ENCODE measurements around the gene ANKRD60.

ANKRD60 gene

DNA sequence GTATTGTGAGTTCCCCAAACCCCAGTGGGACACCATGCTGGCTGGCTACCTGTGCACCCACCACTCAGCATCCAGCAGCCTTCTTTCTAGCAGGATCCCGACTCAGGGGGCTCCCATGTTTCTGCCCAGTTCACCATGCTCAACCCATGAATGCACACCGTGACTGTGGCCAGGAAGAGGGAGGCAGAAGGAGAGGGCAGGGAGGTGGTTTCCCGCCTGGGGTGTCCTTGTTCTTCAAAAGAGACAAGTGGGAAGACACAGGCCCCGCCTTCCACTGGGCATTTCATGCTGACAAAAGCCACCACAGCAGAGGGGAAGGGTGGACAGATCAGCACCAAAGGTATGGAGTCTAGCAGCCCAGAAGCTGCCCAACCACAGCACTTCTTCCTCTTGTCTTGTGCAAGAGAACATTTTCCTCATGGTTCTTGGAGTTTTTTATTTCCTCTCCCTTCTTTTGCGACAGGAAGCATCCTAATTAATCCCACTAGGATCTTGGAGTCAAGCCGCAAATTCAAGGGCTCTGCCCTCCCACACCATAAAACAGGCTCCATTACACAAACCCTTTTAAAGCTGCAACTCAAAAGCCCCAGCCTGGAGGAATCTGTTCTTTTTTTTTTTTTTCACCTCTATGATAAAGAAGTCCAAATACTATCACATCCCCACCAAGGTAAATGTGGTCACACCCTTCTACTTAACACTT, 13.5 kb upstream of the ANKRD60 start:
- no peak for TF ChIP-seq CEBPB (IDR thresholded peaks at IDR 0.05)
- TF ChIP-seq FOXM1 (IDR thresholded peaks at IDR 0.05; ENCODE audit: borderline replicate concordance, low read depth) = no peak
- no peak for TF ChIP-seq ZBTB7A (IDR thresholded peaks at IDR 0.05; ENCODE audit: low read depth)
- no peak for TF ChIP-seq TAF1 (IDR thresholded peaks at IDR 0.05; ENCODE audit: low read depth)
- TF ChIP-seq, protein P1, sequence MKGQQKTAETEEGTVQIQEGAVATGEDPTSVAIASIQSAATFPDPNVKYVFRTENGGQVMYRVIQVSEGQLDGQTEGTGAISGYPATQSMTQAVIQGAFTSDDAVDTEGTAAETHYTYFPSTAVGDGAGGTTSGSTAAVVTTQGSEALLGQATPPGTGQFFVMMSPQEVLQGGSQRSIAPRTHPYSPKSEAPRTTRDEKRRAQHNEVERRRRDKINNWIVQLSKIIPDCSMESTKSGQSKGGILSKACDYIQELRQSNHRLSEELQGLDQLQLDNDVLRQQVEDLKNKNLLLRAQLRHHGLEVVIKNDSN (IDR thresholded peaks at IDR 0.05) = no peak

DNA sequence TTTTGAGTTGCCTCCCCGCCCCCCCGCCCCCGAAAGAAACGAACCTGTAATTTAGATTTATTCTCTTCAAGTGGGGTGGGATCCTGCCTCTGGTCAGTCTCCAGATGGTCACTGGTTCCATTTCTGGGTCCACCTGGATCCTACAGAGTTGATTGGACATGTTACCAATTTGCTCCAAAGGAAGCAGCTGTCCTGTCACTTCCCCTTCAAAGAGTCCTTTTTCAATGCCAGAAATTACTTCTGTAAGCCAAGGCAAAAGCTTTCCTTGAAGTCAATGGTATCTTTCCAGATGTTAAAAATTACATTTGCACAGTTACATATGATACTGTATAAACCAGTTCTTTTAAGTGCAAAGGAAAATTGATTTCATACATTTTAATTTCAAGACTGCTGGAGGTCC, 12.0 kb upstream of the ANKRD60 start:
- TF ChIP-seq YY1 (IDR thresholded peaks at IDR 0.05; ENCODE audit: low read depth) = no peak
- no peak for TF ChIP-seq ZBTB7A (IDR thresholded peaks at IDR 0.05; ENCODE audit: low read depth)
- TF ChIP-seq CREB1 (IDR thresholded peaks at IDR 0.05; ENCODE audit: low read depth) = no peak
- no peak for TF ChIP-seq TEAD4 (IDR thresholded peaks at IDR 0.05)
- TF ChIP-seq TAF1 (IDR thresholded peaks at IDR 0.05; ENCODE audit: low read depth) = no peak
- TF ChIP-seq, protein P1 (IDR thresholded peaks at IDR 0.05) = no peak
- TF ChIP-seq EGR1 (IDR thresholded peaks at IDR 0.05) = no peak
- no peak for TF ChIP-seq TCF12 (IDR thresholded peaks at IDR 0.05; ENCODE audit: low read depth)
- TF ChIP-seq, protein P2, sequence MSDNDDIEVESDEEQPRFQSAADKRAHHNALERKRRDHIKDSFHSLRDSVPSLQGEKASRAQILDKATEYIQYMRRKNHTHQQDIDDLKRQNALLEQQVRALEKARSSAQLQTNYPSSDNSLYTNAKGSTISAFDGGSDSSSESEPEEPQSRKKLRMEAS (IDR thresholded peaks at IDR 0.05) = no peak
- TF ChIP-seq EP300 (IDR thresholded peaks at IDR 0.05; ENCODE audit: borderline replicate concordance) = no peak

- TF ChIP-seq REST (IDR thresholded peaks at IDR 0.05; ENCODE audit: low read depth) = no peak
- no peak for TF ChIP-seq ZBTB7A (IDR thresholded peaks at IDR 0.05; ENCODE audit: low read depth)
- no peak for TF ChIP-seq TEAD4 (IDR thresholded peaks at IDR 0.05)
- TF ChIP-seq, protein P1 (IDR thresholded peaks at IDR 0.05) = no peak
- TF ChIP-seq, protein P2 (IDR thresholded peaks at IDR 0.05) = no peak
- no peak for TF ChIP-seq CREB1 (IDR thresholded peaks at IDR 0.05; ENCODE audit: low read depth)
- TF ChIP-seq CEBPB (IDR thresholded peaks at IDR 0.05) = no peak
- TF ChIP-seq EGR1 (IDR thresholded peaks at IDR 0.05) = no peak
- TF ChIP-seq FOXM1 (IDR thresholded peaks at IDR 0.05; ENCODE audit: borderline replicate concordance, low read depth) = no peak
- no peak for TF ChIP-seq RAD21 (IDR thresholded peaks at IDR 0.05; ENCODE audit: low read depth)
- TF ChIP-seq EP300 (IDR thresholded peaks at IDR 0.05; ENCODE audit: borderline replicate concordance) = no peak
- TF ChIP-seq YY1 (IDR thresholded peaks at IDR 0.05; ENCODE audit: low read depth) = no peak
- no peak for TF ChIP-seq TAF1 (IDR thresholded peaks at IDR 0.05; ENCODE audit: low read depth)
- TF ChIP-seq TCF12 (IDR thresholded peaks at IDR 0.05; ENCODE audit: low read depth) = no peak
- no peak for TF ChIP-seq NFIC (IDR thresholded peaks at IDR 0.05)
These were observed 10.8 kb upstream of the ANKRD60 start for GRCh38 chr20:58239216-58239615.

GRCh38 chr20:58238490-58238889, 10.0 kb upstream of the ANKRD60 start:
- TF ChIP-seq NFIC (IDR thresholded peaks at IDR 0.05) (no peak), RAD21 (IDR thresholded peaks at IDR 0.05; ENCODE audit: low read depth) (no peak), CEBPB (IDR thresholded peaks at IDR 0.05) (no peak), EGR1 (IDR thresholded peaks at IDR 0.05) (no peak), REST (IDR thresholded peaks at IDR 0.05; ENCODE audit: low read depth) (no peak)
- TF ChIP-seq, protein P1 (IDR thresholded peaks at IDR 0.05) = no peak

DNA sequence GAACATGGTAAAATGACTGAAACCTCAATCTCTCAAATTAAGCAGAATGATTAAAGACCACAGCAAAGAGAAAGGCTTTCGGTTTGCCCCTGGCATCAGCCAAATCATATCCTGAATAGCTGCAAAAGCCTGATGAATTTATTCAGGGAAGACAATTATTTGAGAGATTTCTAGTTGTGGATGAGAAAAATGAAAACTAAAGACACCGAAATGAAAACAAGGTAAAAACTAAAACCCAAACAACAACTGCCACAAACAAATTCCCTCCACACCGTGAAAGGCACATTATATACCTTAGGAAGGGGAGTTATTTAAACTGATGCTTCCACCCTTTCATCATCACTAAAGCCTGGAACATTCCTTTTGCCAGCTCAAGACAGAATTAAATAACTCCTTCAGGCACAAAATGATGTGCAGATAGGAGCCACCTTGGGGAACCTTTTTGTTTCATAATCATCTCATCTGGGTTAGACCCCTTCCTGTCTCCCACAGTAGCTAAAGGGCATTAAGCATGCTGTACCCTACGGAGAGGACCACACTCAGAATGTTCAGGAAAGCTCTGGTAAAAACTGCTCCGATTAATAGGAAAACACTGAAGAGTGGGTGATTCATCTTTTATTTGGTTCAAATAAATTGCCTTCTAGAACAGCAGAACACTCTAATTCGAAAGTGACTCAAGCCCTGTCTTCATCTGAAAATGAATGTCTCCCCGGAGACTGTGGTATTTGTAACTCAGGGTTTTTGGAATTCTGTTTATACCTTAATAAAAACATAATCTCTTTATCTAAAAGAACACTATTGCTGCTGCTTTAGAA, 9.1 kb upstream of the ANKRD60 start:
- TF ChIP-seq, protein P1 (IDR thresholded peaks at IDR 0.05) = no peak
- TF ChIP-seq RAD21 (IDR thresholded peaks at IDR 0.05; ENCODE audit: low read depth) (no peak), NFIC (IDR thresholded peaks at IDR 0.05) (no peak), REST (IDR thresholded peaks at IDR 0.05; ENCODE audit: low read depth) (no peak), YY1 (IDR thresholded peaks at IDR 0.05; ENCODE audit: low read depth) (no peak), CREB1 (IDR thresholded peaks at IDR 0.05; ENCODE audit: low read depth) (no peak), TAF1 (IDR thresholded peaks at IDR 0.05; ENCODE audit: low read depth) (no peak), TEAD4 (IDR thresholded peaks at IDR 0.05) (no peak), FOXM1 (IDR thresholded peaks at IDR 0.05; ENCODE audit: borderline replicate concordance, low read depth) (no peak), ZBTB7A (IDR thresholded peaks at IDR 0.05; ENCODE audit: low read depth) (no peak)
- TF ChIP-seq, protein P2 (IDR thresholded peaks at IDR 0.05) = no peak
